Lung (tissue), 12 donors: ENCODE results near the gene DPM3. TPM values are rescaled to one million over a fixed set of nuclear protein-coding genes. Genes with fewer than 3 reads are reported as not detected.

Experiments
- ATAC-seq: fragments of 200-7000 bp; cut with Tn5 transposase; one replicate; pipeline ENCODE4 v1.9.1; 2020; ENCODE audit warnings: moderate number of reproducible peaks; ENCODE audit not compliant: insufficient read depth, low FRiP score
- DNase-seq, 3 donors: peaks; one replicate each; pipeline ENCODE4 v3.0.0-alpha.2; 2013 to 2017
- H3K27ac ChIP-seq, 2 donors: one replicate each; pipeline ENCODE4 v1.5.1; 2013; ENCODE audit warnings: mild to moderate bottlenecking in 2 of 2, moderate library complexity in 2 of 2, control low read depth in 1 of 2, inconsistent platforms in 1 of 2, low read depth in 1 of 2, low read length in 1 of 2
- H3K27me3 ChIP-seq, 3 donors: one replicate each; pipeline ENCODE4 v1.5.1; 2013; ENCODE audit warnings: low read length in 2 of 3; ENCODE audit not compliant: control insufficient read depth in 3 of 3, insufficient read depth in 3 of 3
- H3K36me3 ChIP-seq, 4 donors: one replicate each; pipeline ENCODE4 v1.5.1; 2013; ENCODE audit warnings: low read length in 4 of 4, mild to moderate bottlenecking in 1 of 4, moderate library complexity in 1 of 4; ENCODE audit not compliant: control insufficient read depth in 4 of 4, insufficient read depth in 4 of 4
- H3K4me1 ChIP-seq, 5 donors: one replicate each; pipeline ENCODE4 v1.5.1; 2013; ENCODE audit warnings: low read length in 5 of 5, mild to moderate bottlenecking in 2 of 5, moderate library complexity in 1 of 5; ENCODE audit not compliant: control insufficient read depth in 5 of 5, insufficient read depth in 5 of 5
- H3K4me3 ChIP-seq: one replicate; pipeline ENCODE4 v1.5.1; 2013; ENCODE audit warnings: mild to moderate bottlenecking, control low read depth, moderate library complexity
- H3K9ac ChIP-seq, 2 donors: one replicate each; pipeline ENCODE4 v1.5.1; 2013; ENCODE audit warnings: low read length in 2 of 2, control low read depth in 1 of 2; ENCODE audit not compliant: insufficient read depth in 1 of 2
- H3K9me3 ChIP-seq, 4 donors: one replicate each; pipeline ENCODE4 v1.5.1; 2013; ENCODE audit warnings: low read length in 3 of 4, mild to moderate bottlenecking in 1 of 4, moderate library complexity in 1 of 4; ENCODE audit not compliant: control insufficient read depth in 4 of 4, insufficient read depth in 3 of 4
- WGBS, 2 donors: extraction: QIAGEN DNeasy Blood & Tissue Kit; methylation state at CpG; one replicate each; pipeline ENCODE4 v1.1.7; 2013; 5-methylcytosine and 5-hydroxymethylcytosine counted together
- polyA plus RNA-seq, 2 donors: library from polyadenylated mRNA; stranded (reverse); fragments of 200-250 nt; gene quantifications; one replicate each; pipeline ENCODE4 v1.2.1, GENCODE V29; 2013
- total RNA-seq, 2 donors: library from RNA; depleted of rRNA in 1 of 2; stranded (reverse); fragments of >200 nt in 1 of 2; gene quantifications; one replicate each; pipeline ENCODE4 v1.2.1, GENCODE V29; 2014 to 2021
- TF ChIP-seq, protein P1 (sequence below): IDR thresholded peaks from 2 replicates; pipeline ENCODE4 v1.5.1; 2012; ENCODE audit warnings: mild to moderate bottlenecking; ENCODE audit errors: control extremely low read depth, extremely low read depth
- donor health status: control.
- donor health status: control.
- donor health status: Bipolar disorder and iron deficiency.
- donor health status: healthy.
- donor health status: DM: yes; HTN: yes; CAD: no.

The DPM3 gene
- total and polyA plus RNA-seq, 4 donors: 33.7 to 491 (median 133) TPM

DNA sequence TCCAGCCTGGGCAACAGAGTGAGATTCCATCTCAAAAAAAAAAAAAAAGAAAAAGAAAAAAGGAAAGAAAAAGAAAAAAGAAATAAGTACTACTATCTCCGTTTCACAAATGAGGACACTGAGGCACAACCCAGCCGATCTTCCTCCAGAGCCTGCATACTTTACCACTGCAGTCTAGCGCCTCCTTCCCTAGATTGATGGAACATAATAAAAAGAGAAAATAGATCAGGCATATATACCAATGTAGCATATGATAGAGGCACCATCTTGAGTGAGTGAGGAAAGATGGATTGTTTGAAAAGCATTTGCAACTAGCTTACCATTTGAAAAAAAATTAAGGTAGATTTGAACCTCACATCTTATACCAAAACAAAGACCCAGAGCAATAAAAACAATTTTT is 5.2 kb upstream of the DPM3 start:
- H3K4me3 ChIP-seq: no peak overlapping the region
- no peak overlapping the region for H3K9ac ChIP-seq
- no peaks in the 10 kb centered on the region for H3K9me3 ChIP-seq
- H3K36me3 ChIP-seq: no peaks in the 10 kb centered on the region
- WGBS, 2 donors: 83 to 91% methylated on average over 3 of the region's 3 CpGs
- no peak for ATAC-seq
- no peak for DNase-seq
- peaks cover 0 to 2% (median 0%) of the 10 kb centered on the region in 5 donors for H3K4me1 ChIP-seq
- TF ChIP-seq, protein P1, sequence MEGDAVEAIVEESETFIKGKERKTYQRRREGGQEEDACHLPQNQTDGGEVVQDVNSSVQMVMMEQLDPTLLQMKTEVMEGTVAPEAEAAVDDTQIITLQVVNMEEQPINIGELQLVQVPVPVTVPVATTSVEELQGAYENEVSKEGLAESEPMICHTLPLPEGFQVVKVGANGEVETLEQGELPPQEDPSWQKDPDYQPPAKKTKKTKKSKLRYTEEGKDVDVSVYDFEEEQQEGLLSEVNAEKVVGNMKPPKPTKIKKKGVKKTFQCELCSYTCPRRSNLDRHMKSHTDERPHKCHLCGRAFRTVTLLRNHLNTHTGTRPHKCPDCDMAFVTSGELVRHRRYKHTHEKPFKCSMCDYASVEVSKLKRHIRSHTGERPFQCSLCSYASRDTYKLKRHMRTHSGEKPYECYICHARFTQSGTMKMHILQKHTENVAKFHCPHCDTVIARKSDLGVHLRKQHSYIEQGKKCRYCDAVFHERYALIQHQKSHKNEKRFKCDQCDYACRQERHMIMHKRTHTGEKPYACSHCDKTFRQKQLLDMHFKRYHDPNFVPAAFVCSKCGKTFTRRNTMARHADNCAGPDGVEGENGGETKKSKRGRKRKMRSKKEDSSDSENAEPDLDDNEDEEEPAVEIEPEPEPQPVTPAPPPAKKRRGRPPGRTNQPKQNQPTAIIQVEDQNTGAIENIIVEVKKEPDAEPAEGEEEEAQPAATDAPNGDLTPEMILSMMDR: no peak
- H3K27me3 ChIP-seq: no peaks in the 10 kb centered on the region
- no peak overlapping the region for H3K27ac ChIP-seq

GRCh38 chr1:155141749-155142148 is 1.4 kb upstream of the DPM3 start:
- Histone ChIP-seq H3K36me3 (peaks cover 0 to 7% (median 4%) of the 10 kb centered on the region in 4 donors), H3K9ac (no peak overlapping the region), H3K27ac (no peak overlapping the region), H3K27me3 (no peaks in the 10 kb centered on the region), H3K4me3 (no peak overlapping the region), H3K9me3 (no peaks in the 10 kb centered on the region), H3K4me1 (peaks cover 0 to 13% (median 0%) of the 10 kb centered on the region in 5 donors)
- ATAC-seq: no peak
- TF ChIP-seq, protein P1: no peak
- 78 to 83% methylated on average over 7 of the region's 7 CpGs for WGBS, 2 donors
- DNase-seq: no peak

GRCh38 chr1:155140630-155140953 is 261 bp upstream of the DPM3 start:
- 4 to 6% methylated on average over 11 of the region's 11 CpGs for WGBS, 2 donors
- Histone ChIP-seq H3K9me3 (no peaks in the 10 kb centered on the region), H3K9ac (no peak overlapping the region), H3K4me1 (peaks cover 0 to 16% (median 0%) of the 10 kb centered on the region in 5 donors), H3K27me3 (no peaks in the 10 kb centered on the region), H3K36me3 (peaks cover 0 to 7% (median 4%) of the 10 kb centered on the region in 4 donors), H3K4me3 (peak overlapping the region; percentile 15), H3K27ac (peak overlapping the region in 1 of 2 donors; percentile 96)
- ATAC-seq (no peak), DNase-seq (no peak)
- TF ChIP-seq, protein P1: no peak
